ENCODE measurements around the gene ALDH18A1. TPM values are rescaled to one million over a fixed set of nuclear protein-coding genes. Genes with fewer than 3 reads are reported as not detected.

ALDH18A1 gene
- total RNA-seq, 1 donor from 2014 or later, result 25.3 TPM

DNA sequence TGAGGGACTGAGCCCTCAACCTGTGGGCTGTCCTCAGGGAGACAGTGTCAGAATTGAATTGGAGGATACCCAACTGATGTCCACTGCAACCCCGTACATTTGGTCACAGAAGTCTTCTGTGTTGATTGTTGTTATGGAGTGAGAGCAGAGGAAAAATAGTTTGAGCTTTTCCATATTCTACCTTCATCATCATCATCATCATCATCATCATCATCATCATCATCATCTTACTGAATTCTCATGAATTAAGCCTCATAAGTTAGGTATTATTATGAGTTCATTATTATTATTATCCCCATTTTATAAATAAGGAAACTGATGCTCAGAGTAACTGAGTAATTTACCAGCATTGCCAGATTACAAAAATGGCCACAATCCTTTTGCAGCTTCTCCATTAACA, 8.4 kb downstream of the ALDH18A1 start:
- DNase-seq (no peak), ATAC-seq (no peak)
- H3K27me3 ChIP-seq (ENCODE audit: low read depth), result no peaks in the 10 kb centered on the region
- H3K27ac ChIP-seq, result no peak overlapping the region
- no peaks in the 10 kb centered on the region for H3K9me3 ChIP-seq
- intact Hi-C loops (cut with DNase I), result no loop called here
- peaks cover 64% of the 10 kb centered on the region for H3K36me3 ChIP-seq
- TF ChIP-seq, protein P1, sequence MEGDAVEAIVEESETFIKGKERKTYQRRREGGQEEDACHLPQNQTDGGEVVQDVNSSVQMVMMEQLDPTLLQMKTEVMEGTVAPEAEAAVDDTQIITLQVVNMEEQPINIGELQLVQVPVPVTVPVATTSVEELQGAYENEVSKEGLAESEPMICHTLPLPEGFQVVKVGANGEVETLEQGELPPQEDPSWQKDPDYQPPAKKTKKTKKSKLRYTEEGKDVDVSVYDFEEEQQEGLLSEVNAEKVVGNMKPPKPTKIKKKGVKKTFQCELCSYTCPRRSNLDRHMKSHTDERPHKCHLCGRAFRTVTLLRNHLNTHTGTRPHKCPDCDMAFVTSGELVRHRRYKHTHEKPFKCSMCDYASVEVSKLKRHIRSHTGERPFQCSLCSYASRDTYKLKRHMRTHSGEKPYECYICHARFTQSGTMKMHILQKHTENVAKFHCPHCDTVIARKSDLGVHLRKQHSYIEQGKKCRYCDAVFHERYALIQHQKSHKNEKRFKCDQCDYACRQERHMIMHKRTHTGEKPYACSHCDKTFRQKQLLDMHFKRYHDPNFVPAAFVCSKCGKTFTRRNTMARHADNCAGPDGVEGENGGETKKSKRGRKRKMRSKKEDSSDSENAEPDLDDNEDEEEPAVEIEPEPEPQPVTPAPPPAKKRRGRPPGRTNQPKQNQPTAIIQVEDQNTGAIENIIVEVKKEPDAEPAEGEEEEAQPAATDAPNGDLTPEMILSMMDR (IDR thresholded peaks at IDR 0.05), result no peak
- no peaks in the 10 kb centered on the region for H3K4me1 ChIP-seq
- no peak overlapping the region for H3K4me3 ChIP-seq

DNA sequence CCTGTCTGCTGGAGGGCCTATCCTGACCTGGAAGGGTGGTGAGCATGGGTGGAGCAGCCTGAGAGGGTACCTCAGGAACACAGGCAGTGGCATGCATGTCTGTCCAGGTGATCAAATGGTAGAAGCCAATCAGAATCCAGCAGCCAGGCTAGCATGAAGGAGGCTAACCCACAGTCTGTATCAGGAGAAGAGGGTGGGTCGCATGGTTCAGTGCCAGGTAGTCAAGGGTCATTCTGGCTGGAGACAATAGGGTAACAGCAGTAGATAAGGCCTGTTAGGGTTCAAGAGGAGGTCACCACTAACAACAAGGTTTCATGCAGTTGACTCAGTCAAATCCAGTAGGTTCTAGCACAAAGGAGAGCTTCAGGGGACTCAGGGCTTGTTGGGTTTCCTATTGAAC, 10.4 kb downstream of the ALDH18A1 start:
- H3K27ac ChIP-seq, result no peak overlapping the region
- H3K36me3 ChIP-seq, result peaks cover 71% of the 10 kb centered on the region
- ATAC-seq (no peak), DNase-seq (no peak)
- no peaks in the 10 kb centered on the region for H3K27me3 ChIP-seq (ENCODE audit: low read depth)
- intact Hi-C loops (cut with DNase I), result no loop called here
- no peaks in the 10 kb centered on the region for H3K4me1 ChIP-seq
- TF ChIP-seq, protein P1 (IDR thresholded peaks at IDR 0.05), result no peak
- H3K9me3 ChIP-seq, result no peaks in the 10 kb centered on the region
- H3K4me3 ChIP-seq, result no peak overlapping the region

DNA sequence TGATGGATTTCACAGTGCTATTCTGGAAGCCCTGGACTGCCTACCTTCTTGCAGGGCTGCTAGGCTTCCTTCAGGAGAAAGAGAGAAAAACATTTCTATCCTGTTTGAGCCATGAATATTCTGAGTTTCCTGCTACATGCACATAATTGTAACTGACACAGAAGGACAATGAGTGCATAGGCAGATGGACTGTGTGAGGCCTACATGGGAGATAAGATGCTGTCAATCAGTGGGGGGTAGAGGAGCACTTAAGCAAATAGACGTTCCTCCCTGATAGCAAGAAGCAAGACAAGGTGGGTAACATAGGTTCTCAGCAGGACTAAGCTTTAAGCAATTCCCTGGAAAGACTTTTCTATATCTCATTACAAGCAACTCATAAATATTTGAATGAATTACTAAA, 11.6 kb downstream of the ALDH18A1 start:
- no peak for ATAC-seq
- H3K36me3 ChIP-seq, result peaks cover 70% of the 10 kb centered on the region
- TF ChIP-seq, protein P1 (IDR thresholded peaks at IDR 0.05), result no peak

DNA sequence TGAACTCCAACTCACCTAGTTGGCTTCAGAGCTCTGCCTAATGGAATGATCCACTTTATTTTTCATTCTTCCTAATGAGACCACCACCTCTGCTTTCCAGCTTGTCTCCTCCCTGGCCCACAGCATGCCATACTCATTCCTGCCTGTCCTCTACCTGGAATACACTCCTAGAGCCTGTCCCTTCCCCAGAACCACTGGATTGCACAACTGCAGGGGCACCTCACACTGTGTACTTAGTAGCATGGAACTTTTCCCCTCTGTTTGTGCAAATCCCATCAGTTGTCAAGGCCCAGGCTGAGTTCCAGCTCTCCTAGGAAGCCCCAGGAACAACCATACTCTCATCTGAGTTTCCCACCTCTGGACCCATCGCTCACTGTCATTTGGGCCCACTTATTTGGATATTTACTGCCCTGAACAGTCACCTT, 15.6 kb downstream of the ALDH18A1 start:
- ATAC-seq (no peak), DNase-seq (no peak)
- H3K27me3 ChIP-seq (ENCODE audit: low read depth), result no peaks in the 10 kb centered on the region
- H3K9me3 ChIP-seq, result no peaks in the 10 kb centered on the region
- TF ChIP-seq, protein P1 (IDR thresholded peaks at IDR 0.05), result no peak
- no peak overlapping the region for H3K4me3 ChIP-seq
- intact Hi-C loops (cut with DNase I), result no loop called here
- H3K4me1 ChIP-seq, result no peaks in the 10 kb centered on the region
- no peak overlapping the region for H3K27ac ChIP-seq
- H3K36me3 ChIP-seq, result peaks cover 59% of the 10 kb centered on the region

More for the DNA sequence above, 11.6 kb downstream of the ALDH18A1 start:
- DNase-seq, result no peak
- Histone ChIP-seq H3K4me1 (no peaks in the 10 kb centered on the region), H3K27me3 (ENCODE audit: low read depth) (no peaks in the 10 kb centered on the region), H3K9me3 (no peaks in the 10 kb centered on the region), H3K4me3 (no peak overlapping the region), H3K27ac (no peak overlapping the region)
- intact Hi-C loops (cut with DNase I), result no loop called here

DNA sequence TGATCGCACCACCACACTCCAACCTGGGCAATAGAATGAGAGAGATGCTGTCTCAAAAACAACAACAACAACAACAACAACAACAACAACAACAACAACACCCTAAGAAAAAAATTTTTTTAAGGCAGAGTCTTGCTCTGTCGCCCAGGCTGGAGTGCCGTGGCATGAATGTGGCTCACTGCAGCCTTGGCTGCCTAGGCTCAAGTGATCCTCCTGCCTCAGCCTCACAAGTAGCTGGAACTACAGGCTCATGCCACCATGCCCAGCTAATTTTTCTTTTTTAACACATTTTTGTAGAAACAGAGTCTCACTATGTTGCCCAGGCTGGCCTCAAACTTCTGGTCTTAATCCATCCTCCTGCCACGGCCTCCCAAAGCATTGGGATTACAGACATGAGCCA, 18.6 kb downstream of the ALDH18A1 start:
- DNase-seq (no peak), ATAC-seq (no peak)
- H3K27me3 ChIP-seq (ENCODE audit: low read depth), result no peaks in the 10 kb centered on the region
- H3K4me1 ChIP-seq, result no peaks in the 10 kb centered on the region
- no peak overlapping the region for H3K27ac ChIP-seq
- H3K9me3 ChIP-seq, result no peaks in the 10 kb centered on the region
- TF ChIP-seq, protein P1 (IDR thresholded peaks at IDR 0.05), result no peak
- intact Hi-C loops (cut with DNase I), result no loop called here
- no peak overlapping the region for H3K4me3 ChIP-seq
- H3K36me3 ChIP-seq, result peaks cover 74% of the 10 kb centered on the region

DNA sequence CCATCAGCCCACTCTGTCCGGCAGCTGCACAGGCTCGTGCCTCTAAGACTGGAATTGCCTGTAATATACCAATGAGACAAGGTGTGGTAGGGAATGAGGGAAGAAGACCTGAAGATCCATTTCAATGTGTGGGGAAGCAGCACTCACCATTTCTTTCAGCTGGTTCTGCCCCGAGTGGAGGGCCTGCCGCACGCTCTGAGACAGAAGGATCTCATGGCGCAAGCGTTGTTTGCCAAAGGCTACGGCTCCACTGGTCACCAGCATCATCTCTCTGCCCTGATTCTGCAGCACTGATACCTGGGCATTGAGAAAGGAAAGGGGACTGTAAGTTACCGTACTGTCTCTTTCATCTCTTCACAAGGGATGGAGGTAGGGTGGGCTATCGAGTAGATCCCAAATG, 19.4 kb downstream of the ALDH18A1 start:
- Histone ChIP-seq H3K36me3 (peaks cover 74% of the 10 kb centered on the region), H3K4me3 (no peak overlapping the region), H3K27me3 (ENCODE audit: low read depth) (no peaks in the 10 kb centered on the region), H3K27ac (no peak overlapping the region), H3K4me1 (no peaks in the 10 kb centered on the region), H3K9me3 (no peaks in the 10 kb centered on the region)
- DNase-seq (no peak), ATAC-seq (no peak)
- TF ChIP-seq, protein P1 (IDR thresholded peaks at IDR 0.05), result no peak
- intact Hi-C loops (cut with DNase I), result no loop called here

Measured in lower lobe of right lung (tissue), 2 donors.